Upper lobe of left lung (tissue), 4 donors: ENCODE results near the gene ZNF135.

Experiments used
- EP300 ChIP-seq, 4 donors: sonication (generic); formaldehyde crosslinking; IDR thresholded peaks; one replicate each; pipeline ENCODE4 v1.5.1; 2017; ENCODE audit warnings: antibody characterized with exemption in 4 of 4, control low read depth in 2 of 4
- POLR2A ChIP-seq, 4 donors: fragments of 450-650 bp; IDR thresholded peaks; one replicate each; pipeline ENCODE4 v1.5.1; 2016 to 2017; ENCODE audit warnings: antibody characterized with exemption in 4 of 4, mild to moderate bottlenecking in 2 of 4
- TF ChIP-seq, protein P1 (sequence below), 6 experiments: fragments of 450-650 bp in 4 of 6; fragments of 200-600 bp in 2 of 6; sonication (generic) in 2 of 6; IDR thresholded peaks; one replicate each; pipeline ENCODE4 v1.5.1; 2016 to 2019; ENCODE audit warnings: antibody characterized with exemption in 6 of 6

DNA sequence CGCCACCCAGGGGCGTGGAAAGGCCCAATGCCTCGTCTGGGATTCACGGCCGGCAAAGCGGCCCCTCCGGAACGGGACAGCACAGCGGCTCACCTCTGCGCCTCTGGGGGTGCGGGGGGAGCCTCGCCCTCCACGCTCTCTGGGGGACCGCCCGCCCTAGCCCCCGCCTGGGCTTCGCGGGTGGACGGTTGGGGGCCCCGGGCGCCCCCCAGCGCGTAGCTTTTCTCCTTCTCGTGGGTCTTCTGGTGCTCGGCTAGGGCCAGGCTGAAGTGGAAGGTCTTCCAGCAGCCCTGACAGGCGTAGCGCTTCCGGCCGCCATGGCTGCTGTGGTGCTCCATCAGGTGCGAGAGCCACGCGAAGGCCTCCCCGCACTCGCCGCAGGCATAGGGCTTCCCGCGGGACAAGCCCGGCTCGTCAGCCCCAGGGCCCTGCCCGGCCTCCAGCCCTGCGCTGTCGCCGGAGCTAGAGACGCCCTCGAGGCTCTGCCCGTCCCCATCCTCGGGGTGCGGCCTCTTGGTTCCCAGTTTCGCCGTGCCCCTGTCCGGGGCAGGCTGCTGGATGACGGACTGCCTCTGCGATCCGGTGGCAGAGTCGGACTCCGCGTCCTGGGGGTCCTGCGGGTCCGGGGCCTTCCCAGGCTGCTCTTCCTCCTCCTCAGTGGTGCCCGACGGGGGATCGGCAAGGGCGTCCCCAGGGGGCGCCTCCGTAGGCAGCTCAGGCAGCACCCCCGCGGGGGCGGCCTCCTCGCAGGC lies 25.7 kb downstream of the ZNF135 start:
- TF ChIP-seq POLR2A (IDR thresholded peaks at IDR 0.05) (no peak), EP300 (IDR thresholded peaks at IDR 0.05) (no peak)
- TF ChIP-seq, protein P1, sequence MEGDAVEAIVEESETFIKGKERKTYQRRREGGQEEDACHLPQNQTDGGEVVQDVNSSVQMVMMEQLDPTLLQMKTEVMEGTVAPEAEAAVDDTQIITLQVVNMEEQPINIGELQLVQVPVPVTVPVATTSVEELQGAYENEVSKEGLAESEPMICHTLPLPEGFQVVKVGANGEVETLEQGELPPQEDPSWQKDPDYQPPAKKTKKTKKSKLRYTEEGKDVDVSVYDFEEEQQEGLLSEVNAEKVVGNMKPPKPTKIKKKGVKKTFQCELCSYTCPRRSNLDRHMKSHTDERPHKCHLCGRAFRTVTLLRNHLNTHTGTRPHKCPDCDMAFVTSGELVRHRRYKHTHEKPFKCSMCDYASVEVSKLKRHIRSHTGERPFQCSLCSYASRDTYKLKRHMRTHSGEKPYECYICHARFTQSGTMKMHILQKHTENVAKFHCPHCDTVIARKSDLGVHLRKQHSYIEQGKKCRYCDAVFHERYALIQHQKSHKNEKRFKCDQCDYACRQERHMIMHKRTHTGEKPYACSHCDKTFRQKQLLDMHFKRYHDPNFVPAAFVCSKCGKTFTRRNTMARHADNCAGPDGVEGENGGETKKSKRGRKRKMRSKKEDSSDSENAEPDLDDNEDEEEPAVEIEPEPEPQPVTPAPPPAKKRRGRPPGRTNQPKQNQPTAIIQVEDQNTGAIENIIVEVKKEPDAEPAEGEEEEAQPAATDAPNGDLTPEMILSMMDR (IDR thresholded peaks at IDR 0.05), result no peak
